NCI-H146 treated with DMSO at 0.1 percent for 48 hours (cell line): ENCODE measurements around the gene MRPS35.

ENCODE experiments used
- DNase-seq: peaks from one replicate; lab custom pipeline; 2025; ENCODE audit not compliant: unreplicated experiment; lab: John Stamatoyannopoulos, UW

Gene MRPS35

DNA sequence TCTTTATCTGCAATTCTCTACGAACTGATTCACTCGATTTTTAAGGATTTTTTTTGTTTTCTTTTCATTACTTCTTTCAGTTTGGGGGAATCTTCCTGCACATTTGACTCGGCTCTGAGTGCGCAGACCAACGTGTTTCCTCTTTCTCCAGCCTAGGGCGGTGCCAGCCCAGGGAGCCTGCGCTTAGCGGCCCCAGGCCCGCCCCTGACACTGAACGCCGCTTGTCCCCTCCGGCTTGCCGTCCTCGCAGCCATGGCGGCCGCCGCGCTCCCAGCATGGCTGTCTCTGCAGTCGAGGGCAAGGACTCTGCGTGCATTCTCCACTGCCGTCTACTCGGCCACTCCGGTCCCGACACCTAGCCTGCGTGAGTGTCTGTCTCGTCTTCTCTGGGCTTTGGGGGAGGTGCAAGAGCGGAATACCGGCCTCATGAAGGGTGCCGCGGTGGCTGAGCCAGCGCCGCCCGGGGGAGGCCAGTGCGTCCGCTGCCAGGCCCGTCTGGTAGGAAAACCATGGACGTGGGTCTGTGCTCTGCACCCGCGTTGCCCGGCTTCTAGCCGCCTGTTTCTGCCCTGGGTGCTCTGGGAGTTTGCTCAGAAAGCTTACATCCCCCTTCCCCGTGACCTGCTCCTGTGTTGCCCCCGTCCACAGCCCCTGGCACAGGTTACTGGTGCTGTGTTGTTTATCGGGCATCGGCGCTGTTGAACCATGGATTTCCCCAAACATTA lies at the start of gene MRPS35:
MRPS35 (plus strand) TSS at position 241 of the 725 bp plus-strand sequence; CDS start at position 253, 12 bp downstream.
- DNase-seq: peak; percentile 87

- no peak for DNase-seq
Measured at GRCh38 chr12:27665704-27666103, 44.9 kb upstream of the MRPS35 start.

- DNase-seq: no peak
Measured at GRCh38 chr12:27666510-27666909, 44.1 kb upstream of the MRPS35 start.

GRCh38 chr12:27667540-27667939 lies 43.1 kb upstream of the MRPS35 start:
- DNase-seq: no peak

DNA sequence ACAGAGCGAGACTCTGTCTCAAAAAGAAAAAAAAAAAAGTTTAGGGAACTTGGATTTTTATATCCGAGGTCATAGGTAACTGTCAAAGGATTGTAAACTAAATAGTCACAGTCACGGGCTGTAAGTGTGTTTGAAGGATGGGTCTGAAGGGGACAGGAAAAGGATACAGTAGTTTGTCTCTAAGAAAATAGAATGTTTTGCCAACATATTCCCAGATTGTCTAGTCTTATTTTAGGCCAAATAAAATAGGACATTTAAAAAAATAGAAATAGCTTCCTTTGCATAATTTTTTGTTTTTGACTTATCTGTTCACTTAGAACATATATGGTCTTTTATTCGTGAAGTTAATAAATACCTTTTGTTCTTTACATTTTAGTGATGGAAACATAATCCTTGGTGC lies 38.6 kb upstream of the MRPS35 start:
- no peak for DNase-seq

DNA sequence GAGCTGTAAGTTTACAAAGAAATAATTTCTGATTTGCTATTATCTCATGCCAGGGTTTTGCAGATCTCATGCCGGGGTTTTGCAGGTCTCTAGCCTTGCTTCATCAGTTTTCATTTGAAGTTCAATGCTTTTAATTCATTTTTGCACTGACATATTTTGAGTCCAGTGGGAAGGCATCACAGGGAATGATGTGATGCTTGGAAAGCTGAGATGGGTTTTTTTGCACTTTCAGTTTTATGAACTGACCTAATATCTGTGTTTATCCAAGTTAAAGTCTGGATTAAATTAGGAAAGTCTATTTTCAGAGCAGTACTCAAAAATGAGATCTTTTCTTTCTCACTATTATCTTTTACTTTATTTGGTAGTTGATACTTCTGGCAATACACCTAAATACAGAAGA lies 38.0 kb upstream of the MRPS35 start:
- no peak for DNase-seq

DNA sequence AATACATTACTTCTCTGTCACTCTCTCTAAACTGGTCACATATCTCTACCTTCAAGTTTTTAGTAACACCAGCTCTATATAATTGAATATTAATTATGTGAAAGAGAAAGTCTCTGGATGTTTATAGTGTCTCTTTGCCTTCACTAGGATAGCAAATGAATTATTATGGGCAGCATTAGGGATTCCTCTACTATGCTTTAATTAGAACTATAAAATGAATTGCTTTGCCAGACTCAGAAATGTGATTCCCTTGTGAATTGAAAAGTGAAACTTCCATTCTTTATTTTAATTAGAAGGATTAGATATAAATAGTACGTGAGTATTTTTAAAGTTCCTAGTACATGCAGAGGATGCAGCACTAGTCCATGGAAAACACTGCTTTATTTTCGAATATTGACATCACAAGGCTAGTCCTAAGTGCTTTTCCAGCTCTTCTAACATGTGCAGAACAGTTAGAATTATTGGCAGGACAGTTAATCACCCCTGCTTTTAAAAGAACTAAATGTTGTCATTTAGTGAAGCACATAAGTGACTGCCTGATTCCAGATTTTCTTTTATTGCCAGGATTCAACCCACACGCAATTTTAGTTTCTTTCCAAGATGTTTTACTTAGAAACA lies 37.4 kb upstream of the MRPS35 start:
- DNase-seq: no peak

- DNase-seq: no peak
Measured at GRCh38 chr12:27674989-27675388, 35.6 kb upstream of the MRPS35 start.

GRCh38 chr12:27680619-27681018 lies 30.0 kb upstream of the MRPS35 start:
- no peak for DNase-seq

- DNase-seq: no peak
Measured at GRCh38 chr12:27682534-27682933, 28.1 kb upstream of the MRPS35 start.

DNA sequence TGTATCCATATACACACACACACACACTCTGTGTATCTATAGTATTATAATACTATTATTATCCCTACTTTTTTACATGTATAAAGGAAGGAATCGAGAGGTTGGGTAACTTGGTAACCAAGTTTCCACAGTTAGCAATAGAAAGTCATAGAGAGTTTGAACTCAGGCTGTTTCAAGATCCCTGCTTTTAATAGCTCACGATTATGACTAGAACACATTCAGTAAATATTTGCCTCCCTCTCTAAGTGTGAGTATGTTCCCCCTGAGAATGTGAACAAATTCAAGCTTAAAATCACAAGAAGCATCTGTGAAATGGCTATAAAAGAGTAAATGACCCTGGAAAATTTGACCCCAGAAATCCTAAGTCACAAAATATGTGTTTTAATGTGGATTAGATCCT lies 25.4 kb upstream of the MRPS35 start:
- no peak for DNase-seq

DNA sequence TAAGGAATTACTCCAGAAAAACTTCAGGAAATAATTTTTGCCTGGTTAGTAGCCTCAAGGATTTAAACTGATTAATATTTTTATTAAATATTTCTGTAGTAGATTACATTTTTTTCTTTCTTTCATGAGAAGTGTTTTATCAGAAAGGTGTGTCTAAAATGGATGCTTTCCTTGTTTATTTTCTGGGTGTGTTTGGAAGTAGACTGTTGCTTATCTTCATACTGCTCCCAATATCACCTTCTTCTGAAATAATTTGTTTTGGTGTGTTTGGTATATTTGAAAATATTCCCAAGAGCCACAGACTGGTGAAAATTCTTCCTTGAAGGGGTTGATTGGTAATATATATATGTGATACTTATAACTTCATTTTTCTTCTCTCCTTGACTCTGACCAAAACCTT lies 24.5 kb upstream of the MRPS35 start:
- DNase-seq: no peak

- no peak for DNase-seq
Measured at GRCh38 chr12:27688671-27689070, 22.0 kb upstream of the MRPS35 start.

DNA sequence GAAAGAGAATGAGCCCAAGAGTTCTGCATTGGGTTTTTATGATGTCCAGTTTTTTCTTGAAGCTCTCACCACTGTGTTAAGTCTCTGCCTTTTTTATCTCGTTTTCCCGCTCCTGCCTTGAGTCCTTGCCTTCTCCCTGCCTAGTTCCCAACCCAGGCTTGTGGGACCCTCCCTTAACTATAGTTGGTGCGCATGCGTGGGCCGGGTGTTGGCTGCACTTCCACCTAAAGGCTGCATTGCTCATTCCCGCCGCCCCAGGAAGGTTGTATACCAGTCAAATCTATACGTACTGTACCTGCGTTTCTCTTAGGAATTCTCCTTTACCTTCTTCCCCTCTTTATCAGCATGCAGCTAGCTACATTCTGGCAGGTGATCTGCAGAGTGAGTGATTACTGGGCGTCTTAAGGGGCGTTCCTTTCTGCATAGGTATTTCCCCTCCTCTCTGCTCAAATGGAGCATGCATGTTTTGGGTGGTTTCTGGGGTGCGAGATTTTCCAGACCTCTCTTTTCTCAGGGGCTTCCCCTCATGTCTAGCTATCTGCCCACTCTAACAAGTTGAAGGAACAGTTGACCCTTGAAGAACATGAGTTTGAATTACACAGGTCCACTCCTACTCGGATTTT lies 21.0 kb upstream of the MRPS35 start:
- no peak for DNase-seq

DNA sequence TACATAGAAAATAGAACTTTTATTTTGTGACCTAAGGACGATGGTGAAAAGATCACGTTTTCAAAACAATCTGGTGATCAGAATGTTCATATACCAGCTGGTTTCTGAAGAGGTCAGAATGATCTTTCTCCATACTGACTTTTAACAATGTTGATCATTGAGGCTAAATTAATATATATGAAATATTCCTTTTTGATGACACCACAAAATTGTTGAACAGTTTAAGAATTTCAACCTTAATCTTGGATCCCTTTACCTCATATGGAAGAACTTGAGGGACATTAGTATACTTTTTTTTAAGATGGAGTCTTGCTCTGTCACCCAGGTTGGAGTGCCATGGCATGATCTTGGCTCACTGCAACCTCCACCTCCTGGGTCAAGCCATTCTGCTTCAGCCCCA lies 17.2 kb upstream of the MRPS35 start:
- no peak for DNase-seq

- DNase-seq: no peak
Measured at GRCh38 chr12:27695556-27696292, 14.9 kb upstream of the MRPS35 start.

DNA sequence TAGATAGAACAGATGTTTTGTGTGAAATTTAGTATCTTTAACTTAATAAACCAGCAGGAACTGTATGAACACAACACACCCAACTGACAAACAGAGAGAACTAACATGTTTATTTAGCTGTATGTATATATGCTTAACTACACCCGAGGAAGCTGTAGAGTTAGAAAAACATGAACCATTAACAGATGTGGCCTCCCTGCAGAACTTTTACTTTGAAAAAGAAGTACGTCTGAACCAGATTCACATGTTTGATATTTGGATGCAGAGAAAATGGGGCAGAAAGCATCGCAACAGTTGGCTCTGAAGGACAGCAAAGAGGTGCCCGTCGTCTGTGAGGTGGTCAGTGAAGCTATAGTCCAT lies 14.4 kb upstream of the MRPS35 start, which contains the start of gene REP15:
REP15 (plus strand) TSS at position 155 of the 360 bp plus-strand sequence; CDS start at position 271, 116 bp downstream.
- no peak for DNase-seq

GRCh38 chr12:27696864-27697564 lies 13.6 kb upstream of the MRPS35 start:
- DNase-seq: no peak

DNA sequence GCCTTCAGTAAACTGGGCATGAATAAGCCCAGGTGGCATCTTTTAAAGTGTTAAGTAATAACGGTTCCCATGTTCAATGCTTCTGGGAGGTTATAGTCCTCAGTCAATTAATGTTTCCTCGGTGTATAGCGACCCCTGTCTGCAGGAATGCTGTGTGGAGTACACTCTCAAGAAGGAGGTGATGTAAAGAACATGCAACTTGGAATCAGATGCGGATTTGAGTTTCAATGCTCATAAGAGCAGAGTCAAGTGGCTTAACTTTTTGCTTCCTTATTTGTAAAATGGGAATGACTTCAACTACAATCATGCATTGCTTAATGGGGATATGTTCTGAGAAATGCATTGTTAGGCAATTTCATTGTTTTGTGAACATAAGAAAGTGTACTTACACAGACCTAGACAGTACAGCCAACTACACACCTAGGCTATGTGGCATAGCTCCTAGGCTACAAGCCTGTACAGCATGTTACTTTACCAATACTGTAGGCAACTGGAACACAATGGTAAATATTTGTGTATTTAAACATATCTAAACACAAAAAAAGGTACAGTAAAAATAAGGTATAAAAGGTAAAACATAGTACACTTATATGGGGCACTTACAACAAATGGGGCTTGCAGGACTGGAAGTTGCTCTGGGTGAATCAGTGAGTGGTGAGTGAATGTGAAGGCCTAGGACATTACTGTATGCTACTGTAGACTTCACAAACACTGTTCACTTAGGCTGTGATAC lies 6.7 kb upstream of the MRPS35 start:
- DNase-seq: peak; percentile 50

DNA sequence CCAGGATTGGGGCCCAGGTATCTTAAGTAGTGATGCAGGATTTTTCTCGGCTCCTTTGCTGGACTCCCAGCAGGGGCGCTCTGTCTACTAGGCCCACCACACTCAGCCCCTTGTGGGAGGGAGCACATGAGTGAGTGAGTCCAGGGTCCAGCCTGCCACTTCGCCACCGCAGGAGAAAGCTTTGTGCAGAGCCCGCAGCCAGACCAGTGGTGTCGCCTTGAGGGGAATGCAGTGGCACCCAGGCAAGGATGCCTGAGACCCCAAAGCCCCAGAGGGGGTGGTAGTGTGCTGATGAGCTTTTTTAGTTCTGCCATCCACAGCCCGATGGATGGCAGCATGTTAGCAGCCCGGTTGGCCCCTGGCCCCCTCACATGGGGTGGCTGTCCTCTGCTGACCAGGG lies 5.4 kb upstream of the MRPS35 start:
- DNase-seq: no peak
